ENCODE data around the gene STKLD1. TPM values are rescaled to one million over a fixed set of nuclear protein-coding genes. Genes with fewer than 3 reads are reported as not detected.
A peak's percentile ranks its signal among the peaks of the same experiment; 100 is the strongest.

STKLD1 gene
- total and polyA plus RNA-seq, 9 of the 15 experiments (the other 6 are each of a cell fraction or from before 2014, with no cell fraction given), result 0.10 to 0.65 (median 0.33) TPM; not detected in 2

GRCh38 chr9:133347985-133348717 is 28.0 kb upstream of the STKLD1 start, which contains the start of the genes MED22 and RPL7A (continued):
- TF ChIP-seq, protein P1, sequence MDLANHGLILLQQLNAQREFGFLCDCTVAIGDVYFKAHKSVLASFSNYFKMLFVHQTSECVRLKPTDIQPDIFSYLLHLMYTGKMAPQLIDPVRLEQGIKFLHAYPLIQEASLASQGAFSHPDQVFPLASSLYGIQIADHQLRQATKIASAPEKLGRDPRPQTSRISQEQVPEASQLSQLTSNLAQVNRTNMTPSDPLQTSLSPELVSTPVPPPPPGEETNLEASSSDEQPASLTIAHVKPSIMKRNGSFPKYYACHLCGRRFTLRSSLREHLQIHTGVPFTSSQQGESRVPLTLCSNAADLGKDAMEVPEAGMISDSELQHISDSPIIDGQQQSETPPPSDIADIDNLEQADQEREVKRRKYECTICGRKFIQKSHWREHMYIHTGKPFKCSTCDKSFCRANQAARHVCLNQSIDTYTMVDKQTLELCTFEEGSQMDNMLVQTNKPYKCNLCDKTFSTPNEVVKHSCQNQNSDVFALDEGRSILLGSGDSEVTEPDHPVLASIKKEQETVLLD (IDR thresholded peaks at IDR 0.05), result no peak
- TF ChIP-seq PTTG1 (tag; IDR thresholded peaks at IDR 0.05; ENCODE audit: low read depth) (no peak), ZNF778 (CRISPR knock-in tag; IDR thresholded peaks at IDR 0.05) (no peak), ZSCAN32 (CRISPR knock-in tag; IDR thresholded peaks at IDR 0.05) (no peak), AFF4 (CRISPR knock-in tag; IDR thresholded peaks at IDR 0.05) (peak; percentile 88; the same call in 1 of the 2 replicates), CBX3 (IDR thresholded peaks at IDR 0.05; ENCODE audit: borderline replicate concordance in 1 of 2, low read length in 2 of 2) (no peak), ZNF24 (IDR thresholded peaks at IDR 0.05) (no peak), RBBP5 (IDR thresholded peaks at IDR 0.05; ENCODE audit: borderline replicate concordance, insufficient read depth, low read length, poor library complexity, severe bottlenecking) (peak; percentile 99), CEBPG (CRISPR knock-in tag; IDR thresholded peaks at IDR 0.05) (no peak), CEBPG (tag; conservative IDR thresholded peaks at IDR 0.05 in 1 of 2, IDR thresholded peaks at IDR 0.05 in 1 of 2) (no peak), PCBP2 (IDR thresholded peaks at IDR 0.05; ENCODE audit: low read depth, low read length, poor library complexity, severe bottlenecking) (no peak), ZBTB1 (CRISPR knock-in tag; IDR thresholded peaks at IDR 0.05; ENCODE audit: borderline replicate concordance, low read depth) (peak; percentile 93), KAT8 (IDR thresholded peaks at IDR 0.05; ENCODE audit: low read depth) (no peak), HNRNPH1 (optimal IDR thresholded peaks at IDR 0.05; ENCODE audit: low read depth, low read length) (no peak), HCFC1 (IDR thresholded peaks at IDR 0.05; ENCODE audit: low read depth, low read length) (peak; percentile 73)
- TF ChIP-seq, protein P2, sequence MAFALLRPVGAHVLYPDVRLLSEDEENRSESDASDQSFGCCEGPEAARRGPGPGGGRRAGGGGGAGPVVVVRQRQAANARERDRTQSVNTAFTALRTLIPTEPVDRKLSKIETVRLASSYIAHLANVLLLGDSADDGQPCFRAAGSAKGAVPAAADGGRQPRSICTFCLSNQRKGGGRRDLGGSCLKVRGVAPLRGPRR (CRISPR knock-in tag; IDR thresholded peaks at IDR 0.05), result no peak
- TF ChIP-seq, protein P3, sequence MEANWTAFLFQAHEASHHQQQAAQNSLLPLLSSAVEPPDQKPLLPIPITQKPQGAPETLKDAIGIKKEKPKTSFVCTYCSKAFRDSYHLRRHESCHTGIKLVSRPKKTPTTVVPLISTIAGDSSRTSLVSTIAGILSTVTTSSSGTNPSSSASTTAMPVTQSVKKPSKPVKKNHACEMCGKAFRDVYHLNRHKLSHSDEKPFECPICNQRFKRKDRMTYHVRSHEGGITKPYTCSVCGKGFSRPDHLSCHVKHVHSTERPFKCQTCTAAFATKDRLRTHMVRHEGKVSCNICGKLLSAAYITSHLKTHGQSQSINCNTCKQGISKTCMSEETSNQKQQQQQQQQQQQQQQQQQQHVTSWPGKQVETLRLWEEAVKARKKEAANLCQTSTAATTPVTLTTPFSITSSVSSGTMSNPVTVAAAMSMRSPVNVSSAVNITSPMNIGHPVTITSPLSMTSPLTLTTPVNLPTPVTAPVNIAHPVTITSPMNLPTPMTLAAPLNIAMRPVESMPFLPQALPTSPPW (CRISPR knock-in tag; IDR thresholded peaks at IDR 0.05), result peak; percentile 68
- TF ChIP-seq, protein P4, sequence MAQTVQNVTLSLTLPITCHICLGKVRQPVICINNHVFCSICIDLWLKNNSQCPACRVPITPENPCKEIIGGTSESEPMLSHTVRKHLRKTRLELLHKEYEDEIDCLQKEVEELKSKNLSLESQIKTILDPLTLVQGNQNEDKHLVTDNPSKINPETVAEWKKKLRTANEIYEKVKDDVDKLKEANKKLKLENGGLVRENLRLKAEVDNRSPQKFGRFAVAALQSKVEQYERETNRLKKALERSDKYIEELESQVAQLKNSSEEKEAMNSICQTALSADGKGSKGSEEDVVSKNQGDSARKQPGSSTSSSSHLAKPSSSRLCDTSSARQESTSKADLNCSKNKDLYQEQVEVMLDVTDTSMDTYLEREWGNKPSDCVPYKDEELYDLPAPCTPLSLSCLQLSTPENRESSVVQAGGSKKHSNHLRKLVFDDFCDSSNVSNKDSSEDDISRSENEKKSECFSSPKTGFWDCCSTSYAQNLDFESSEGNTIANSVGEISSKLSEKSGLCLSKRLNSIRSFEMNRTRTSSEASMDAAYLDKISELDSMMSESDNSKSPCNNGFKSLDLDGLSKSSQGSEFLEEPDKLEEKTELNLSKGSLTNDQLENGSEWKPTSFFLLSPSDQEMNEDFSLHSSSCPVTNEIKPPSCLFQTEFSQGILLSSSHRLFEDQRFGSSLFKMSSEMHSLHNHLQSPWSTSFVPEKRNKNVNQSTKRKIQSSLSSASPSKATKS (CRISPR knock-in tag; IDR thresholded peaks at IDR 0.05), result no peak

All from K562 (cell line).